NCI-H524 (cell line): ENCODE results near the gene UCKL1.
"Not testable (repeated sequence)": the region's sequence is repeated elsewhere in the genome, so short reads cannot be mapped to it uniquely, and the experiment has no call there.

Experiments used
- DNase-seq, 2 experiments: peaks; one replicate each; lab custom pipeline; 2025; lab: John Stamatoyannopoulos, UW

Gene UCKL1

DNA sequence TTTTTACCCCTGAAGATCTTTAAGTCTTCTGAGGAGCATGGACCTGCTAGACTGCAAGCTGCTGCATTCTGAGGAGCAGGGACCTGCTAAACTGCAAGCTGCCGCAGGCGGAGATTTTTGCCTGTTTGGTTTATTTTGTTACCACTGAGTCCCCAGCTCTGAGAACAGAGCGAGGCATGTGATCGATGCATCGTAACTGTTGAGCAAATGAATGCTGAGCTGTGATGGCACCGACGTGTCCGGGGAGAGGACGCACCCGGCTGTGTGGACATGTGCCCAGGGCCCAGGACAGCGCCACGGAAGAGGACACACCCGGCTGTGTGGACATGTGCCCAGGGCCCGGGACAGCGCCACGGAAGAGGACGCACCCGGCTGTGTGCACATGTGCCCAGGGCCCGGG, 37.1 kb downstream of the UCKL1 start:
- no peak for DNase-seq

DNA sequence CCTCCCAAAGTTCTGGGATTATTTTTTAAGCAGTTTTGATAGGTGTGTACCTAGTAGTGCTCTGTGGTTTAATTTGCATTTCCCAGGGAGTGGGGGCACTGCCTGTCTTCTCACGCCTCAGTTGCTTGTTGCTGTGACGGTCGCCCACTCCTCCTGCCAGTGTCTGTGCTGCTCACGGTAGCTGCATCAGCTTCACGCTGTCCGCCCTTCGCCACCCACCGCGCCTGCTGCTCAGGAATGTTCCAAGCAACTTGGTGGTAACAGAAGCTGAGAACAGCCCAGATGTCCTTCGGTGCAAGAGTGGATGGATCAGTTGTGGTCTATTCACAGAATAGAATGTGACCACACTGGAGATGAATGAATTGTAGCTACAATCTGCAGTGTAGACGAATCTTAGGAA, 38.4 kb downstream of the UCKL1 start:
- DNase-seq, result no peak

DNA sequence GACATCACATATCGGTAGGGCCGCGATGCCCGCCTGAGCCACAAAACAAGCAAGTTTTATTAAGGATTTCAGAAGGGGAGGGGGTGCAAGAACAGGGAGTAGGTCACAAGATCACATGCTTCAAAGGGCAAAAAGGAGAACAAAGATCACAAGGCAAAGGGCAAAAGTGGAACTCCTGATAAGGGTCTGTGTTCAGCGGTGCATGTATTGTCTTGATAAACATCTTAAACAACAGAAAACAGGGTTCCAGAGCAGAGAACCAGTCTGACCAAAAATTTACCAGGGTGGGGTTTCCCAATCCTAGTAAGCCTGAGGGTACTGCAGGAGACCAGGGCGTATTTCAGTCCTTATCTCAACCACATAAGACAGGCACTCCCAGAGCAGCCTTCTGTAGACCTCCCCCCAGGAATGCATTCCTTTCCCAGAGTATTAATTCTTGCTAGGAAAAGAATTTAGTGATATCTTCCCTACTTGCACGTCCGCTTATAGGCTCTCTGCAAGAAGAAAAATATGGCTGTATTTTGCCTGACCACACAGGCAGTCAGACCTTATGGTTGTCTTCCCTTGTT, 39.8 kb downstream of the UCKL1 start:
- not testable (repeated sequence) for DNase-seq

DNA sequence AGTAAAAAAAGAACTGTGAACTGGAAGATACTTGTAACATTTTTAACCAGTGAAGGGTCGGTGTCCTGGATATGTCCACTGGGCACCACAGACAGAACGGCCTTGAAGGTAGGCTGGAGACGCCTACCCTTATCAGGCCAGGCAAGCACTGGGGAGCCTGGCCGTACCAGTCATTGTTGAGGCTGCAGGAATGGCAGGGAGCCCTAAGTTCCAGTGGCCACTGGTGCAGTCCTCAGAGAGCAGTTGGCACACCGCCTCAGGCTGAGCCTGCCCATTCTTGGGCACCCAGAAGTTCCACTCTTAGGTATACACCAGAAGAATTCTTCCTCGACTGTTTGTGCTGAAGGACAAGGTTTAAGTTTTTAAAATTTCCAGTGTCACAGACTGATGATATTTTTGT, 40.7 kb downstream of the UCKL1 start:
- no peak for DNase-seq

DNA sequence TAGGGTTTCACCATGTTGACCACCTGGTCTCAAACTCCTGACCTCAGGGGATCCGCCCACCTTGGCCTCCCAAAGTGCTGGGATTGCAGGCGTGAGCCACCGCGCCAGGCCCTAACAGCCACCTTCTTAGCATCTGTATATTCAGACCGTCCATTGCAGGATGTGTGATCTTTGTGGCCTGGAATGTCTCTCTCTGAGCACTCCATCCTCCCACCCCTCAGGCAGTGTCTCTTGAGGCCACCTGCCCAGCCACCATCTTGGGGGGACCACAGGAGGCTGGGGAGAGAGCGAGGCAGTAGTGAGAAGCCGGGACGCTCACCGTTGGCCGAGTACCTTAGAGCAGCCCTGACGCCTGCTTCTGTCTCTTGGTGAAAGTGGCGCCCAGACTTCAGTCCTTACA, 42.4 kb downstream of the UCKL1 start:
- no peak for DNase-seq

DNA sequence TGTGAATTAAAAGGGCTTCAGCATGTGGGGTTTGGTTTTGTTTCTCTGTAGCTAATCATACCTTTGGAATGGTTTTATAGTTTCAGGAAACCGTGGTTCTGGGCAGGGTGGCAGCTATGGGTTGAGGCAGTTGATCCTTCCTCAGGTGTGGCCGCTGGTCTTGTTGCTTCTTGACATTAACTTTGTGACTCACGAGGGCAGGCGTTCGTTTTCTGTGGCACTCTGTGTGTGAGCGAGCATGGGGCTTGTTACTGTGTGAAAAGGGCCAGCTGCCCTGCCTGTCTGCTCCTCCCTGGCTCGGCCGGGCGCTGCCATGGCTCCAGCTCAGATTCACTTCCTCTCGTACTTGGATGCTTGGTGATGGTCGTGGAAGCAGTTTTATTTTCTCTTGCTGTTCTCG, 45.0 kb downstream of the UCKL1 start:
- DNase-seq, result no peak

DNA sequence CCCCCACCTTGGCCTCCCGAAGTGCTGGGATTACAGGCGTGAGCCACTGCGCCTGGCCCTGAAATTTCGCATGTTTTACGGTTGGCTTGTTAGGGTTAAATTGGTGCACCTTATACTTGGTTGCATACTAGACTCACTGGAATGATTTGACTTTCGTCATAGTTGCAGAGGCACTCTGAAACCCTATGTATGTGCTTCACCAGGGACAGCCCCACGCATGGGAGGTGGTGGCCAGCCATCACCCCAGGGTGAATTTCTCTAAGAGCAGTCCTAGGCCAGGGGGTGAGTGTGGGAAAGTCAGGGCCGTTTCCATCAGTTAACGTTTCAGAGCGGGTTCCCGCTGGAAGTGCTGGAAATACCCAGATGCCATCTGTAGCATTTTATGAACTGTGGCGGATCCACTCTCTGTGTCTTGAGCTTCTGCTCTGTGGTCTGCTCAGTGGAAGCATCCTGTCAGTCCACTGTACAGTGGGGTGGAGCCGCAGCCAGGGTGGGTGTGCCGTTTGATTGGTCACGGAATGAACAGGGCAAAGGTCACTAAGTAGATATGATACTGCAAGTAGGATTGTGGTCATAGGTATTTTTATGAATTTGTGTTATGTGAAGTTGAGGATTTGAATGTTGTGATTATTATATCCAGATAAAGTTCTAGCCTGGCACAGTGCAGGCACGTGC, 48.1 kb downstream of the UCKL1 start:
- no peak for DNase-seq

DNA sequence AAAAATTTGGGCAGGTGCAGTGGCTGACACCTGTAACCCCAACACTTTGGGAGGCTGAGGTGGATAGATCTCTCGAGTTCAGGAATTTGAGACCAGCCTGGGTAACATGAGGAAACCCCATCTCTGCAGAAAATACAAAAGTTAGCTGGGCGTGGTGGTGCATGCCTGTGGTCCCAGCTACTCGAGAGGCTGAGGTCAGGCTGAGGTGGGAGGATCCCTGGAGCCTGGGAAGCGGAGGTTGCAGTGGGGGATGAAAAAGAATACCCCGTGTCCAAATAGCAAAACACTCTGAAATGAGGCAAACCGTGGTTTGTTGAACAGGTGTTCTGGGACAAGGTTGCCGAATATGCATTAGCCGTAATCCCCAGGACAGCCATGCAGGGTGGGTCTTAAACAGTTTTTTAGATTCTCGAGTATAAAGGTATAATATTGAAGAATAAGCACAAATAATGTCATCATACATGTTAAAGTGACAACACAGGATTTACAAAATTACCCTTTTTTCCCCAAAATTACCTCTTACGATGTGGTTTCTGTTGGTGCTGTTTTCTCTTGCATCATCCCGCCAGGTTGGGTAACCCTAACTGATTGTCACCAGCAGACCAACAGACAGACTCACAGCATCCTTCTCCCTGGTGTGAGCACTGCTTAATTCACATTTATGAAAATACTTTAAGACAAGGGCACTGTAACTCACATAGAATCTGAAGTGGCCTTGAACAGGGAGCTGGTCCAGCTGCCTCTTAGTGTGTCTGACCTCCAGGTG, 52.2 kb downstream of the UCKL1 start:
- DNase-seq, result no peak

DNA sequence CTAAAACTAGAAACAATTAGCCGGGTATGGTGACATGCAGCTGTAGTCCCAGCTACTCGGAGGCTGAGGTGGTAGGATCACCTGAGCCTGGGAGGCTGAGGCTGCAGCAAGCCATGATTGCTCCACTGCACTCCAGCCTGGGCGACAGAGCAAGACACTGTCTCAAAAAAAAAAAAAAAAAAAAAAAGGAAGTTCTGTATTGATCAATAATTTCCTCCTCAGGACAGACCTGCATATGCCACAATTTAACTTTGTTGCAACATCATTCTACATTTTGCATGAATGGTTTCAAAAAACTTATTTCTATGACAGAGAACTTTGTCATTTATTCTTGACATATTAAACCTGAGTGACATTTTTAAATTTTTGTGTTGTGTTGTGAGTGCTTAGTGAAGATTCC, 55.8 kb downstream of the UCKL1 start:
- no peak for DNase-seq

DNA sequence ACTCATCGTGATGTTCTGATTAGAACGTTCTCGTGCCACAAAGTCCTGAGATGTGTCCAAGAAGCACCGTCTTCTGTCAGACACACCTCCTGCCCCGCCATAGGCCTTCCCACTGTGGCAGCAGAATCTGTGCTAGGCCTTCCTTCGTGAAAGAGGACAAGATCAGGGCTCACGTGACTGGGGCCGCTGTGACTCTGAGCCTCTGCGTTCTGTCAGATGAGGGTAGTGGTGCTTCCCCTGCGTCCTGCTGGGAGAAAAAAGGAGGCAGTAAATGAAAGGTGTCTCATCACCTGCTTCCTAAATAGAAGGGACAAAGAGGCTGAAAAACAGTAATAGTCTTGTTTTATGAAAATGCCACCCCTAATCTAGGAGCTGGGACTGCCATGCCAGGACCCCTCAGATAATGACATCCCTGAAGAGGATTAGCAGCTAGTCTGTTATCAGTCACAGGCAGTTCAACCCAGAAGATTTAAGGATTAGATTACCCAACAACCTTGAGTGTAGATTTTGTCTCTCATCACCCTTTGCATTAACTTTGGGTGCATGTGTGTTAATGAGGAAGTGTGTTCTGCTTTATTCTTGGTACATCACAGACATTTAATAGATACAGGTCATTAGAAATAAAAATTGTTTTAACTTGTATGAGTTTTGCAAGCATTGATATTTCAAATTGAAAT, 57.2 kb downstream of the UCKL1 start:
- peak in 1 of 2 experiments; percentile 31 for DNase-seq

DNA sequence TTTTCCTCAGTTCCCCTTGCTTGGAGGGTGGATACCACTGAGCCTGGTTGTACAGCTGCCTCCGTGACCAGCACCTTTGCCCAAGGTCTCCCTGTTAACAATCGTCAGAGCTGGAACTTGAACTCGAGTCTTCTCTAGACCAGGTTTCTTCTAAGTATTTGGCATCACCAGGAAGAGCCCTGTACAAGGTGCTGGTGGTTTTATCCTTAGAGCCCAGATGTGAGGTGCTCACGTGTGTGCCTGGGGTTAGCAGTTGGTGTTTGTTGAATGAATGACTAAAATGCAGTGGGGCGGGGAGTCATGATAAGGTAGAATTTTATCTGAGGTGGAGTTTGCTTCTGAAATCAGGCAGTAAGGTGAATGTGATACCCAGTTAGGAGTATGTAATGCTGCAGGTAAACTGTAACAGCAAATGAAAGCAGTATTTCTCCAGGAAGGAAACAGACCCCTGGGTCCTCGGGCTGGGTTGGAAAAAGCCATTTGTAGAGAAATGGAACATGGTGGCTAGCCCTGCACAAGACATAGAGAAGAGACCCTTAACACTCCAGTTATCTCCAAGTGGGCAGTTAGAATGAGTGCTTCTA, 58.1 kb downstream of the UCKL1 start:
- no peak for DNase-seq

DNA sequence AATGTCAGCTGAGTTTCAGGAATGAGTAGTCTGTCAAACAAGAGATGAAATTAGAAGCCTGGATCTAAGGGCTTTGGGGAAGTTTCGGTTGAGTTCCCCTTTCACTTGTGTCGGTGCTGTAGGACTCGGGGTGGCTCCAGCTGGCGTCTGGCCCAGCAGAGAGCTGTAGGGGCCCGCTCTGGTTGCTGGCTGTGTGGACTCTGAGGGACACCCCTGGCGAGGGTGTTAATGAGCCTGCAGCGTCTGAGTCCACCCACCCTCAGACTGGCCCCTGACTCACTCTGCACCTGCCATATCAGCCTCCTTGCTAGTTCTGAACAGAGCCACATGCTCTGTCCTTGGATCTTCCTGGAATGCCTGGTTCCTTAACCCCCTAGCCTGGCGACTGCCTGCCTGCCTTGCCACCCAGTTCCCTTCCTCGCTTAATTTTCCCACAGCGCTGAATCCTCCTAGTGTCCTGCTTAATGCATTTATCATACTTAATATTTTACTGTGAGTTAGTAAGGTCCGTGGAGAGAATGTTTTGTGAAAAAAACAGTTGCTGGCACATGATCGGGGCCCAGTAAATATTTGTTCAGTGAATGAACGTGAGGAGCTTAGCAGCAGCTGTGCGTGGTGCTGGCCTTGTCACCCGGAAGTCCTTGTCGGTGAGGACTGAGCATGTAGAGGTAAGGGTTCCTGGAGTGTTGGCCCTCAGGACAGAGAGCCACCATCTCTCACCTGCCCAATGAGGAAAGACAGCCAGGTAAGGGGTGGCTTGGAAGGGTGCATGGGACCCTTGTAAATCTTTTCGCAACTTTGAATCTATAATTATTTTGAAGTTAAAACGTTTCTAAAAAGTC, 59.7 kb downstream of the UCKL1 start:
- no peak for DNase-seq

DNA sequence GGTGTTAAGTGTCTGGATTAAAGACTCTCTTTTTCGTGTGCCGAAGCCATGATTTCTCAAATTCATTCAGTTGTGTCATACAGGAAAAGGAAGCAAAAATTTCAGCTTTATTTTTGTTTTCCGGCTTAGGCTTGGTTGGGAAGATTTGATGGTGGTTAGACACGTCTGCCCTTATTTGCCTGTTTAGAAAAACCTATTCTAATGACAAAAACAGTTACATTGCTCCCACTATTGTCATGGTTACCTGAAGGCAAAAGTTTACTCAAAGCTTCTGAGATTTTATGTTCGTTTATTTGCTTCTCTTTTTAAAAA, 60.3 kb downstream of the UCKL1 start:
- DNase-seq, result no peak

DNA sequence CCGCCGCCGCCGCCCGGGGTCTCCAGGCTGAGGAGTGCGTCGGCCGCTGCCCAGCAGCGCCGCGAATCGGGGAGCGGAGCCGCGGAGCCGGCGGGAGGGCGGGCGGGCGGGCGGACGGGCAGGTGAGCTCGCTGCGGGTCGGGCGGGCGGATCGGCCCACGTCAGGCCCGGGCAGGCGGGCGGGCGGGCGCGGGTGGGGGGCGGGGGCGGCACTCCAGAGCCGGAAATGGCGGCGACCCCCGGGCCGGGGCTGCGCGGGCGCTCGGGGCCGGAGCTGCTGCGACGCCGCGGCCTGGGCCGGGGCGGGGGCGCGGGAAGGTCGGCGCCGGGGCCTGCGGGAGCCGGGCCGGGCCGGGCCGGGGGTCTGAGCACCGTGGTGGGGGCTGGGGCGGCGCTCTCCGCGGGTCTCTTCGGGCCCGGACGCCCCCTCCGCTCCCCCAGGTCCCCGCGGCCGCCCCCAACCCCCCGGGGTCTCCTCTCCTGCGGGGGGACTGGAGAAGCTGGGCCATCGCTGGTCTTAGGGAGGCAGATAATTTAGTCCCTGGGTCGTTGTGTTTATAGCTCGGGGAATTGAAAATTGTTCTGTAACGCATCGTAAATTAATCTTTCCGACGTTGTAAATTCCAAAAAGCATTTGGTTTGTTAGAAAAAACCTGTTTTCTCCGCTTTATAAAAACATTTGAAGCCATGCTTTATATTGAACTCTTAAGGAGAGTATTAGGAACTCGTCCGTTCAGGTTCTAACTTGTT, 60.8 kb downstream of the UCKL1 start:
- DNase-seq, result peak; percentile 16 to 20

DNA sequence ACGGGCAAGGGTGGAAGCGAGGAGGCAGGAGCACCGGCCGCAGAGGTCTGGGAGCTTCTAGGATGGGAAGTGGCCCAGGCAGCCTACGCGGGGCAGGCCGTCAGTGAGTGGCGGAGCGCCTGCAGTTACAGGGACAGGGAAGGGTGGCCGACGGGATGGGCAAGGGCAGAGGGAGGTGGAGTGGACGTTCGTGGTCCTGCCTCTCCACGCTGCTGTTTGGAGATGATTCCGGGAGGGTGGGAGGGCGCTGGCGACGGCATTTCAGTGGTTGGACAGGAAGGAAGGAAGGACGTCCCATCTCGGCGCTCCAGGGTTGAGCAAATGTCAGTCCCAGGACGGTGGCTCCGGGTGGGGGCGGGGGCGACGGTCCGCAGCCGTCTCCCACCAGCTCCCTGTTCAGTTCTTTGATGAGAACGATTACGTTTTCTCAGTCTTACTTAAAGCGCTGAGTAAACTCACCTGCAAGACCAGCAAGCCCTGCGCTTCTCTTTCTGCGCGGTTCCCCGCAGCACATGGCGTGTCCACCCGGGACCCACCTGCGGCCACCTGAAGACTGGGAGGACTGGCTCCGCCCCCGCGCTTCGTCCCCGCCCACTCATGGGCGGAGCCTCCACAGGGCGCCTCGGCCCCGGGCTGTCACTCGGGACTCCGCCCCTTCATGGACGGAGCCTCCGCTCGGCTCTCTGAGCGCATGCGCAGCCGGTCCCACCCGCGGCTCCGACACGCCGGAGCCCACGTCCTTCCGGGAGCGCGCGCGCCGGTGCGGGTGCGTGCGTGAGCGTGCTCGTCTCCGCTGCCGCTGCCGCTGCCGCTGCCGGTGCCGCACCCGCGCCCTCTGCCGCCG, 61.6 kb downstream of the UCKL1 start, which contains the start of gene DNAJC5:
TSS of gene DNAJC5 (plus strand) at position 769 of the 844 bp plus-strand sequence. CDS start 33,220 bp downstream, outside the sequence.
- DNase-seq, result peak; percentile 85 to 94

DNA sequence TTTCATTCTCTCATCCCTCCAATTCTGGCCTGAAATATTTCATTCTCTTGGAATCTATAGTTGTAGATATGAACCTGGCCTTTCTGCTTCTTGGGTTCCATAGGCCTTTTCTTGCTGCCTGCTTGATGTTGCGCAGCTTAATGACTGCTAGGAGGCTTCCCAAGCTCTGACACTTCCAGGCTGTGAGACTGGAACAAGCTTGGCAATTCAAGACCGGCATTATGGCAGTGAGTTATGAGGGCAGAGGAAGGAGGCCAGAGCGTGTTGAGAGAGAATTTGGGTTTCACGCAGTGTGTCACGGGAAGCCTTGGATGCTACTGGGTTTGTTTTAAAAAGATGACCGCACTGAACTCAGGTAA, 62.2 kb downstream of the UCKL1 start:
- DNase-seq, result no peak

DNA sequence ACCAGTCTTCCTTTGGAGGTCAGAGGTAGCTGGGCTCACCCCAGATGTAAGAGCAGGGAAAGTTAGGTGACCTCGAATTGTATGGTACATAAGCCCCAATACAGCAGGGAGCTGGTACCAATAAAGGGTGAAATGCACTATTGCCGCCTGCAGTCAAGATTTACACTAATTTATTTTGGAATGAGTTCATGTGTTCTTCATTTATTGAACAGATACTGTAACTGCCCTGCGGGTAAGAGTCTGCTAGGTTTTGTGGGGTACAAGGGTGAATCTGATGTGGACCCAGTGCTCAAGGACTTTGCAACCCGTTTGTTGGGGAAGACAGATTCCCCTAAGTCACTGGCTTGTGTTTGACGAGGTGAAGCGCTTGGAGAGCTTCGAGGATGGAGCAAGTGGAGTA, 63.8 kb downstream of the UCKL1 start:
- no peak for DNase-seq

DNA sequence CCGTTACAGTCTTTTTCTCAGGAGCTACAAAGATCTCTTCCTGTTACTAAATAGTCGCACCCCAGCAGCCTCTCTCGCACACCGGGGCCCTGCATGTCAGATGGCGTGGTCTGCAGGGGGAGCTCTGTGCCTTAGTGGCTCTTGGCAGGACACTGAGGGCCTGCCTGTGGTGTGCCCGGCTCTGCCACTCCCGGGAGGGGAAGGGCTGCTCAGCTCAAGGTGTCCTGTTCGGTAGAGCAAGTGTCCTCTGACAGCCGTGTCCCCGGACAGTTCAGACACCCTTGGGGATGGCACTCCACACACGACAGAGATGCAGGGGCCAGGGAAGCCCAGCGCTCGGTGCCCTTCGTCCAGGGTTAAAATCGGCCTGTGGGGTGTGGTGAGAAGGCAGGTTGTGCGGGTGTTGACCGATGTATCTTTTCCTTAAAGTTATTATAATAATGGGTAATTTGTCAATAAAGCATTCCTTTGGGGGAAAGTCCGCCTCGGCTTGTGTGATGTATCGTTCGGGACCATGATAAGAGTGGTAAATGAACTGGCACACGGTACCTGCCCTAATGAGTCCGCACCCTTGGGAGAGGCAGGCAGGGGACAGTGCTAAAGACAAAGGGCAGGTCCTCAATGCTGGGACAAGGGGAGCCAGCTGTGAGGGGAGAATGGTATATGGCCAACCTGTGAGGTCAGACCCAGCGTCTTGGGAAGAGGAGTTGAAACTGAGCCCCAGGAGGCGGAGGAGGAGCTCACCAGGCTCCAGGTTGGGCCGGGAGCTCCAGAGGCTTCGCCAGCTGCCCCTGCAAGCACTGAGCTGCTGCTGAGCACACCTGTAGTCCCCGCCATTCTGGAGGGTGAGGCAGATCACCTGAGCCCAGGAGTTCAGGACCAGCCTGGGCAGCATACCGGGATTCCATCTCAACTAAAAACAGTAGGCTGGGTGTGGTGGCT, 64.9 kb downstream of the UCKL1 start:
- no peak for DNase-seq

DNA sequence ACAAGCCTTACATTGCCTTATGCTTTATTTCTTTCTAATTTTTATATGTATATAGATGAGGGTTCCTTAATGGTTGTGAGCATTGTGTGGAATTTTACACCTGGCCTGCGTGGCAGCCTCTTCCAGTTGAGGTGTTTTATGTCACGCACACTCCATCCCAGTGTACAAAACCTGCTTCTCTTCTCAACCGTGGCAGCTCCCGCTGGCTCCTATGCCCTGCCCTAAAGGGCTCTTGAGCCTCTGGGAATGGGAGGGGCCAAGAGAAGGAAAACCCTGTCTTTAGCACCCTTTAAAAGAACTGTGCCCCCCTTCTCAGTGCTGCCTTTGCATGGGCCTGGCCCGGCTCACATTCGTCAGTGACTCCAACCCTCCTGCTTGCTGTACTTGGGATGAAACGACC, 65.6 kb downstream of the UCKL1 start:
- DNase-seq, result no peak
